SK-N-SH treated with all-trans-retinoic acid at 6 μM for 48 hours (cell line): ENCODE measurements around the gene CARS1.

Source experiments
- BACH2 ChIP-seq: fragments of 250-450 bp; sonication (Bioruptor Pico); IDR thresholded peaks from 2 replicates; pipeline ENCODE4 v1.9.0; 2021; ENCODE audit warnings: mild to moderate bottlenecking, borderline replicate concordance
- CREB5 ChIP-seq: fragments of 250-450 bp; sonication (Bioruptor Pico); IDR thresholded peaks from 2 replicates; pipeline ENCODE4 v1.5.1; 2020; ENCODE audit warnings: low read depth, mild to moderate bottlenecking, moderate library complexity
- CSDC2 ChIP-seq: fragments of 250-450 bp; sonication (Bioruptor Pico); IDR thresholded peaks from 2 replicates; pipeline ENCODE4 v1.5.0; 2020; ENCODE audit warnings: mild to moderate bottlenecking, moderate library complexity
- ESRRG ChIP-seq: fragments of 250-450 bp; sonication (Bioruptor Pico); IDR thresholded peaks from 2 replicates; pipeline ENCODE4 v1.6.1; 2021; ENCODE audit warnings: mild to moderate bottlenecking
- GLIS3 ChIP-seq: fragments of 250-450 bp; sonication (Bioruptor Pico); IDR thresholded peaks from 2 replicates; pipeline ENCODE4 v1.5.0; 2020; ENCODE audit warnings: mild to moderate bottlenecking, moderate library complexity
- OSR1 ChIP-seq: fragments of 250-450 bp; sonication (Bioruptor Pico); IDR thresholded peaks from 2 replicates; pipeline ENCODE4 v1.8.0; 2022; ENCODE audit warnings: moderate library complexity, mild to moderate bottlenecking, inconsistent platforms
- PATZ1 ChIP-seq: fragments of 250-450 bp; sonication (Bioruptor Pico); IDR thresholded peaks from 2 replicates; pipeline ENCODE4 v1.8.0; 2020; ENCODE audit warnings: mild to moderate bottlenecking, moderate library complexity, borderline replicate concordance
- POU6F1 ChIP-seq: fragments of 250-450 bp; sonication (Bioruptor Pico); IDR thresholded peaks from 2 replicates; pipeline ENCODE4 v1.8.0; 2021; ENCODE audit warnings: low read depth, mild to moderate bottlenecking, moderate library complexity, borderline replicate concordance
- ZFP3 ChIP-seq: fragments of 250-450 bp; sonication (Bioruptor Pico); IDR thresholded peaks from 2 replicates; pipeline ENCODE4 v1.5.0; 2020; ENCODE audit warnings: mild to moderate bottlenecking, moderate library complexity
- ZNF70 ChIP-seq: fragments of 450-650 bp; formaldehyde crosslinking; IDR thresholded peaks from 2 replicates; pipeline ENCODE4 v1.5.0; 2020; ENCODE audit warnings: mild to moderate bottlenecking, moderate library complexity

- TF ChIP-seq OSR1, result no peak
- no peak for TF ChIP-seq ZFP3 (CRISPR knock-in tag)
- TF ChIP-seq CSDC2, result no peak
- no peak for TF ChIP-seq BACH2
- no peak for TF ChIP-seq POU6F1 (CRISPR knock-in tag)
- TF ChIP-seq CREB5 (CRISPR knock-in tag), result no peak
- TF ChIP-seq GLIS3 (CRISPR knock-in tag), result no peak
- TF ChIP-seq PATZ1, result no peak
- TF ChIP-seq ZNF70, result no peak
- no peak for TF ChIP-seq ESRRG (CRISPR knock-in tag)
Measured at GRCh38 chr11:2989006-2989405, 68.2 kb downstream of the CARS1 start.
